HG03565 (cell line): ENCODE results near the gene CRYZ.
"Not testable (repeated sequence)": the region's sequence is repeated elsewhere in the genome, so short reads cannot be mapped to it uniquely, and the experiment has no call there.

Source experiments
- ATAC-seq: cut with Tn5 transposase; IDR thresholded peaks from one replicate; pipeline ENCODE4 v1.9.1; 2021; ENCODE audit warnings: mild to moderate bottlenecking, moderate library complexity; ENCODE audit not compliant: unreplicated experiment

The CRYZ gene

GRCh38 chr1:74732960-74733603 lies at the start of gene CRYZ, which contains the start of gene TYW3:
Gene CRYZ, minus strand, starts transcription at chr1:74733050. Its CDS starts 8,229 bp downstream, at chr1:74724821.
Gene TYW3, plus strand, starts transcription at chr1:74733152. Its CDS starts 93 bp downstream, at chr1:74733245.
- ATAC-seq, result peak; percentile 66

GRCh38 chr1:74780594-74780993 lies 47.7 kb upstream of the CRYZ start:
- ATAC-seq, result no peak

- ATAC-seq, result no peak
Observed at GRCh38 chr1:74779750-74780149, 46.9 kb upstream of the CRYZ start.

- ATAC-seq, result no peak
Observed at GRCh38 chr1:74777525-74777924, 44.7 kb upstream of the CRYZ start.

DNA sequence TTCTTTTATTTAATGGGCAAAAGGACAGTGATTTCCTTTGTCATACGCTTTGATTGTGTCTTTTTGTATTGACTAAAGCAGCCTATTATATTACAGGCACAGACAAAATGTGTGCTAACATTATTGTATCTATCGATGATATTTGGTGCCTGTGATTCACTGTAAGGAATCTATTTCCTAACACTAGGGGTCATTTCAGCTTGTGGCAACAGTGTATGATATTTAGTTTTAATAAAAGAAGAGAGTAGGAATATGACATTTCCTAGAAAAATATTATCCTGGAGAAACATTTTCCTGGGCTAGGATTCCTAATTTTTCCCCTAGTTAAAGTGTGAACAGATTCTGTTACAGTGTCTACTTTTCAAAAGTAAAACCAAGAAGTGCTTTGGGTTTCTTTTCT lies 42.9 kb upstream of the CRYZ start:
- ATAC-seq, result no peak

DNA sequence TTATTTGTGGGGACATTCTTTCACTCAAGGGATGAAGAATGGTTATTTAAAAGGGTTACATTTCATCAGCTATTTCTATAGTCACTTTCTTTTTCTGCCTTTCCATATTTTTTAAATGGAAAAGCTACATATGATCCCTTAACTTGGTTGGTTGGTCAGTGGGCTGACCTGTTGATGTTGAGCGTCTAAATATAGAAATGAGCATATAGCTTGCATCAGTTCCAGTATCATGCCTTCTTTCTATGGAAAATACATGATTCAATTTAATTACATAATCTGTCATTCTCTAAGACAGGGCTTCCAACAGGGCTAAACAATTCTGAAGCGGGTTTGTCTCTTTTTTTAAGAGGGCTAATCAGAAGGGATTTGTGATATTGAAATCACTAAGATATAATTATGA lies 40.7 kb upstream of the CRYZ start:
- no peak for ATAC-seq

DNA sequence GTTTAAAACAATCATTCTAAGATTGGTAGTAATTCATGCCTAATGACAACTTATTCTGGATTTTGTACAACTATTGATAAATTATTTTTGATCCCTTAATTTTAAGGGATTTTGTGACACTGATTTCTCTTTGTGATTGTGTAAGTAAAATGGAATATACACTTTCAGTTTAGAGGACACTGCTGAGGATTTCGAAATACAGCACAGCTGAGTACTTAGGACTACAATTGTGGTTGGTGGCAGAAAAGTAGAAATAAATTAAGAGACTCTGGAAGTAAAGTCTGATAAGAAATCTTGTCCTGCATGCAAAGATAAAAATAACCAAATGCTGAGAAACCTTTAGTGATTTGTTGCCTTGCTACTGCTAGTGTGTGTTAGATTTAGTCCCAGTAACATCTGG lies 40.1 kb upstream of the CRYZ start:
- no peak for ATAC-seq

- peak; percentile 93 for ATAC-seq
Observed at GRCh38 chr1:74771913-74772515, 39.2 kb upstream of the CRYZ start.

GRCh38 chr1:74767490-74767889 lies 34.6 kb upstream of the CRYZ start:
- ATAC-seq, result no peak

DNA sequence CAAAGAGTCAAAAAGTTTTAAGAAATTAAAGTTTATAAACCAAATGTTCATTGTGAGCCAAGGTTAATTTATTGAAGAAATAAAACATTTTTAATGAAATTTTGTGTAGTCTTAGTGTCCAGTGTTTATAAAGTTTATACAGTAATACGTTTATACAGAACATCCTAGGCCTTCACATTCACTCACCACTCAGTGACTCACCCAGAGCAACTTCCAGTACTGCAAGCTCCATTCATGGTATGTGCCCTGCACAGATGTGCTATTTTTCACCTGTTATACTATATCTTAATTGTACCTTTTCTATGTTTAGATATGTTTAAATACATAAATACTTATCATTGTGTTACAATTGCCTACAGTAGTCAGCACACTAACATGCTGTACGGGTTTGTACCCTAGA lies 33.7 kb upstream of the CRYZ start:
- ATAC-seq, result no peak

GRCh38 chr1:74763807-74764206 lies 31.0 kb upstream of the CRYZ start:
- ATAC-seq, result peak; percentile 37

DNA sequence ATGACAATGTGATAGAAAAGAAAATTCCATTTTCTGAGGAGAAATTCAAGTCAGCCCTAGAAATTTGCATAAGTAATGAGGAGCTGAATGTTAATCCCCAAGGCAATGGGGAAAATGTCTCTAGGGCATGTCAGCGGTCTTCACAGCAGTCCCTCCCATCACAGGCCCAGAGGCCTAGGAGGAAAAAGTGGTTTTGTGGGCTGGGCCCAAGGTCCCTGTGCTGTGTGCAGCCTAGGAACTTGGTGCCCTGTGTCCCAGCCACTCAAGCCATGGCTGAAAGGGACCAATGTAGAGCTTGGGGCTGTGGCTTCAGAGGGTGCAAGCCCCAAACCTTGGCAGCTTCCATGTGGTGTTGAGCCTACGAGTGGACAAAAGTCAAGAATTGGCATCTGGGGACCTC lies 23.8 kb upstream of the CRYZ start:
- not testable (repeated sequence) for ATAC-seq

- ATAC-seq, result no peak
Observed at GRCh38 chr1:74755475-74755874, 22.6 kb upstream of the CRYZ start.

GRCh38 chr1:74753104-74753503 lies 20.3 kb upstream of the CRYZ start:
- ATAC-seq, result no peak

DNA sequence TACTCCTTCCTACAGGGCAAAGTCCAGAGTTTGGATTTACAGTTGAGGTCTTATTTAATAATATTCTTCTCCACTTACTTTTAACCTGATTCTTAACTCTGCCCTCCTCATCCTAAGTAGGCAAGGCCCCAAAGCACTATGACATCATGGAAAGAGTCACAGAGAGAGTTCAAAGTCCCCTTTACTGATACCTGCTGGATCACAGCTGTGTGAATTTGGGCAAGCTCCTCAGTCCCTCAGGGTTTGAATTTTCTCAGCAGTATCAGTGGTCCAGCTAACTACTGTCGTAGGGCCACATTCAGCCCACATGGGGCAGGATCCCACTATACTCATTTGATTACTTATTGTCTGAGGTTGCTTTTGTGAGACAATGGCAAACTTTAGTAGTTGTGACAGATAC lies 16.1 kb upstream of the CRYZ start:
- ATAC-seq, result peak; percentile 58

GRCh38 chr1:74745247-74745646 lies 12.4 kb upstream of the CRYZ start:
- not testable (repeated sequence) for ATAC-seq

DNA sequence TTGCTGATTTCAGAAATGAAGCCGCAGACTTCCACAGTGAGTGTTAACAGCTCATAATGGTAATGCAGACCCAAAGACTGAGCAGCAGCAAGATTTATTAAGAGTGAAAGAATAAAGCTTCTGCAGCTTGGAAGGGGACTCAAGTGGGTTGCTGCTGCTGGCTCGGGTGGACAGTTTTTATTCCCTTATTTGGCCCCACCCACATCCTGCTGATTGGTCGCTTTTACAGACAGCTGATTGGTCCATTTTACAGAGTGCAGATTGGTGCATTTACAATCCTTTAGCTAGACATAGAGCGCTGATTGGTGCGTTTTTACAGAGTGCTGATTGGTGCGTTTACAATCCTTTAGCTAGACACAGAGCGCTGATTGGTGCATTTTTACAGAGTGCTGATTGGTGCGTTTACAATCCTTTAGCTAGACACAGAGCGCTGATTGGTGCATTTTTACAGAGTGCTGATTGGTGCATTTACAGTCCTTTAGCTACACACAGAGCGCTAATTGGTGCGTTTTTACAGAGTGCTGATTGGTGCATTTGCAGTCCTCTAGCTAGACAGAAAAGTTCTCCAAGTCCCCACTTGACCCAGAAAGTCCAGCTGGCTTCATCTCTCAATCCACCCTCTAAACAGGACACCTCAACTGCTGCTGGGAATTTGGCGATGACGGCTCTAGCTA lies 7.6 kb upstream of the CRYZ start:
- not testable (repeated sequence) for ATAC-seq

- no peak for ATAC-seq
Observed at GRCh38 chr1:74737333-74737732, 4.5 kb upstream of the CRYZ start.

DNA sequence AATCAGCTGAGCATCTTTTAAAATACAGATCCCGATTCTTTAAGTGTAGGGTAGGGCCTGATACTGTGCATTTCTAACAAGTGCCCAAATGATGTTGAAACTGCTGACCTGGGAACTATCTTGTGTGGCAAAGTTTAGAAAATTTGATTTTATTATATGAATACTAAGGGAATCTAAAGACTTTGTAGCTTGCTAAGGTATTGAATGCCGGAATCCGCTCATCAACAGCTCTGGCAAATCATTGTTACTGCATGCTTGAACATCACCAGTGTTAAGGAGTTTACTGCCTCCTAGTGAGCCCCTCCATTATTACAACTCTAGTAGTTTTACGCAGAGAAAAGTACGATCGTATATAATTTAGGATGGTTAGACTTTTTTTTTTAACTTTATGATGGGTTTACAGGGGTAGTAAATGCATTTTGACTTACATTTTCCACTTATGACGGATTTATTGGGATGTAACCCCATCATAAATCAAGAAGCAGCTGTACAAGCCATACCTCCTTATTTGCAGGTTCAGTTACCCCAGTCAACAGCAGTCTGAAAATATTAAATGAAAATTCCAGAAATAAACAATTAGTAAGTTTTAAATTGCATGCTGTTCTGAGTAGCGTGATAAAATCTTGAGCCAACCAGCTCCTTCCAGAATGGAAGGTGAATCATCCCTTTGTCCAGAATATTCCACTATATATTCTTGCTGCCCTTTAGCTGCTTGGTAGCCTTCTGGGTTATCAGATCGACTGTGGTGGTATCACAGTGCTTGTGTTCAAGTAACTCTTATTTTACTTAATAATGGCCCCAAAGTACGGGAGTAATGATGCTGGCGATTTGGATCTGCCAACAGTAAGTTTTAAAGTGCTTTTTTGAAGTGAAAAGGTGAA lies 994 bp upstream of the CRYZ start:
- ATAC-seq, result peak; percentile 53

DNA sequence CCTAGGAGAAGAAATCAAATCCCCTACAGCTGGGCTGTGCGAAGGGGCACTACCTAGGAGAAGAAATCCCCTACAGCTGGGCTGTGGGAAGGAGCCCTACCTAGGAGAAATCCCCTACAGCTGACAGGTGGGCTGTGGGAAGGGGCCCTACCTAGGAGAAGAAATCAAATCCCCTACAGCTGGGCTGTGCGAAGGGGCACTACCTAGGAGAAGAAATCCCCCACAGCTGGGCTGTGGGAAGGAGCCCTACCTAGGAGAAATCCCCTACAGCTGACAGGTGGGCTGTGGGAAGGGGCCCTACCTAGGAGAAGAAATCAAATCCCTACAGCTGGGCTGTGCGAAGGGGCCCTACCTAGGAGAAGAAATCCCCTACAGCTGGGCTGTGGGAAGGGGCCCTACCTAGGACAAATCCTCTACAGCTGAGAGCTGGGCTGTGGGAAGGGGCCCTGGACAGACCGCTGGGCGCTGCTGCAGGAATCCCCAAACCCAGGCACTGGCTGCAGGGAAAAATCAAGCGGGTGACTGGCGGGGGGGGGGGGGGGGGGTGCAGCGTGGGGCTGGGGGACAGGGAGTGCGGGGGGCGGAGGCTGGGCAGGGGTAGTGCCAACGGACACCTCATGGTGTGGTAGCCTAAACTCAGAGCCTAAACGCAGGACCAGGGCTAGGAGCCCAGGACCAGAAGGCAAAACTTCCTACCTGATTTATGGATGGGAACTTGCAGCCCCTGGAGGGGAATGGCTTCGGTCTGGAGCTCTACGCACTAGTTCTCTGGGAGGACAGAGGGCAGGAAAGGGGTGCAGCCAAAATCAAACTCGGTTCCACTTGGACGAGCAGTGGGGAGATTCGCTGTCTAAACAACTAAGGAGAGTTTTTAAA lies 541 bp downstream of the CRYZ start:
- peak; percentile 1 for ATAC-seq
